ENCODE measurements around the gene LRP5.

GRCh38 chr11:68362801-68363379 lies 50.5 kb downstream of the LRP5 start:
- TF ChIP-seq CTCF (conservative IDR thresholded peaks at IDR 0.05; ENCODE audit: low read length) (no peak), EZH2phosphoT487 (IDR thresholded peaks at IDR 0.05; ENCODE audit: borderline replicate concordance) (no peak)

Measured in Loucy (cell line).